GM10266 (cell line): Measurements from ENCODE around the gene CBLB.
A peak's percentile ranks its signal among the peaks of the same experiment; 100 is the strongest.

Source experiments
- DNase-seq: peaks from one replicate; pipeline ENCODE4 v3.0.0; 2012; ENCODE audit errors: extremely low spot score
- CTCF ChIP-seq: IDR thresholded peaks from 2 replicates; pipeline ENCODE4 v1.5.1; 2012; ENCODE audit warnings: mild to moderate bottlenecking, low read depth; ENCODE audit not compliant: control insufficient read depth, insufficient read depth; ENCODE audit errors: missing control alignments

The CBLB gene

GRCh38 chr3:105877336-105877910 is 8.6 kb upstream of the CBLB start:
- no peak for TF ChIP-seq CTCF
- DNase-seq, result no peak

- DNase-seq, result peak; percentile 34
- no peak for TF ChIP-seq CTCF
Observed at GRCh38 chr3:105876780-105877327, 8.0 kb upstream of the CBLB start.

GRCh38 chr3:105869861-105870755 is 1.3 kb upstream of the CBLB start:
- TF ChIP-seq CTCF, result no peak
- no peak for DNase-seq

GRCh38 chr3:105869531-105869833 is 670 bp upstream of the CBLB start:
- TF ChIP-seq CTCF, result no peak
- DNase-seq, result no peak

GRCh38 chr3:105868431-105868741 is 426 bp downstream of the CBLB start:
- TF ChIP-seq CTCF, result no peak
- DNase-seq, result peak; percentile 17

- no peak for DNase-seq
- TF ChIP-seq CTCF, result no peak
Observed at GRCh38 chr3:105867712-105868430, 941 bp downstream of the CBLB start.
